ENCODE data around the gene CHD9. TPM values are rescaled to one million over a fixed set of nuclear protein-coding genes. Genes with fewer than 3 reads are reported as not detected.

Gene CHD9
- polyA plus RNA-seq, 1 donor, result 32.7 TPM

- H3K36me3 ChIP-seq (ENCODE audit: control insufficient read depth, insufficient read depth, low read length), result no peaks in the 10 kb centered on the region
- H3K27me3 ChIP-seq (ENCODE audit: control insufficient read depth, insufficient read depth, low read length), result no peaks in the 10 kb centered on the region
- DNase-seq, result no peak
- no peaks in the 10 kb centered on the region for H3K9me3 ChIP-seq (ENCODE audit: control insufficient read depth, low read depth, low read length)
- WGBS (ENCODE audit: insufficient coverage, low lambda C conversion rate), result 100% methylated on average over 1 of the region's 5 CpGs
- H3K4me3 ChIP-seq (ENCODE audit: low read length), result no peak overlapping the region
- H3K27ac ChIP-seq (ENCODE audit: low read length), result peak overlapping the region; percentile 93
- peaks cover 29% of the 10 kb centered on the region for H3K4me1 ChIP-seq (ENCODE audit: control insufficient read depth, insufficient read depth, low read length)
These were observed 38.5 kb downstream of the CHD9 start for GRCh38 chr16:53093162-53093744.

GRCh38 chr16:53094013-53094630, 39.3 kb downstream of the CHD9 start:
- H3K27ac ChIP-seq (ENCODE audit: low read length), result peak overlapping the region; percentile 93
- H3K4me1 ChIP-seq (ENCODE audit: control insufficient read depth, insufficient read depth, low read length), result peaks cover 37% of the 10 kb centered on the region
- no peaks in the 10 kb centered on the region for H3K36me3 ChIP-seq (ENCODE audit: control insufficient read depth, insufficient read depth, low read length)
- H3K27me3 ChIP-seq (ENCODE audit: control insufficient read depth, insufficient read depth, low read length), result no peaks in the 10 kb centered on the region
- no peak overlapping the region for H3K4me3 ChIP-seq (ENCODE audit: low read length)
- WGBS (ENCODE audit: insufficient coverage, low lambda C conversion rate), result 15% methylated on average over 3 of the region's 10 CpGs
- H3K9me3 ChIP-seq (ENCODE audit: control insufficient read depth, low read depth, low read length), result no peaks in the 10 kb centered on the region
- peak; percentile 59 to 89 for DNase-seq

- Histone ChIP-seq H3K36me3 (ENCODE audit: control insufficient read depth, insufficient read depth, low read length) (no peaks in the 10 kb centered on the region), H3K27ac (ENCODE audit: low read length) (no peak overlapping the region), H3K9me3 (ENCODE audit: control insufficient read depth, low read depth, low read length) (no peaks in the 10 kb centered on the region), H3K27me3 (ENCODE audit: control insufficient read depth, insufficient read depth, low read length) (no peaks in the 10 kb centered on the region), H3K4me3 (ENCODE audit: low read length) (no peak overlapping the region), H3K4me1 (ENCODE audit: control insufficient read depth, insufficient read depth, low read length) (peaks cover 41% of the 10 kb centered on the region)
- no peak for DNase-seq
- 86% methylated on average over 1 of the region's 4 CpGs for WGBS (ENCODE audit: insufficient coverage, low lambda C conversion rate)
These were observed 42.4 kb downstream of the CHD9 start for GRCh38 chr16:53097190-53097589.

GRCh38 chr16:53098526-53099317, 43.9 kb downstream of the CHD9 start:
- WGBS (ENCODE audit: insufficient coverage, low lambda C conversion rate), result no CpG with 5 or more reads among the region's 16 CpGs
- Histone ChIP-seq H3K4me1 (ENCODE audit: control insufficient read depth, insufficient read depth, low read length) (peaks cover 32% of the 10 kb centered on the region), H3K36me3 (ENCODE audit: control insufficient read depth, insufficient read depth, low read length) (no peaks in the 10 kb centered on the region), H3K4me3 (ENCODE audit: low read length) (peak overlapping the region; percentile 39), H3K9me3 (ENCODE audit: control insufficient read depth, low read depth, low read length) (no peaks in the 10 kb centered on the region), H3K27ac (ENCODE audit: low read length) (peak overlapping the region; percentile 90), H3K27me3 (ENCODE audit: control insufficient read depth, insufficient read depth, low read length) (no peaks in the 10 kb centered on the region)
- DNase-seq, result peak; percentile 66 to 77

GRCh38 chr16:53099318-53100130, 44.7 kb downstream of the CHD9 start:
- Histone ChIP-seq H3K4me3 (ENCODE audit: low read length) (peak overlapping the region; percentile 39), H3K4me1 (ENCODE audit: control insufficient read depth, insufficient read depth, low read length) (peaks cover 24% of the 10 kb centered on the region), H3K9me3 (ENCODE audit: control insufficient read depth, low read depth, low read length) (no peaks in the 10 kb centered on the region), H3K36me3 (ENCODE audit: control insufficient read depth, insufficient read depth, low read length) (no peaks in the 10 kb centered on the region), H3K27ac (ENCODE audit: low read length) (peak overlapping the region; percentile 90), H3K27me3 (ENCODE audit: control insufficient read depth, insufficient read depth, low read length) (no peaks in the 10 kb centered on the region)
- peak; percentile 96 to 99 for DNase-seq
- WGBS (ENCODE audit: insufficient coverage, low lambda C conversion rate), result no CpG with 5 or more reads among the region's 26 CpGs

GRCh38 chr16:53100131-53100748, 45.4 kb downstream of the CHD9 start:
- Histone ChIP-seq H3K27me3 (ENCODE audit: control insufficient read depth, insufficient read depth, low read length) (no peaks in the 10 kb centered on the region), H3K27ac (ENCODE audit: low read length) (peak overlapping the region; percentile 90), H3K4me3 (ENCODE audit: low read length) (peak overlapping the region; percentile 39), H3K9me3 (ENCODE audit: control insufficient read depth, low read depth, low read length) (no peaks in the 10 kb centered on the region), H3K36me3 (ENCODE audit: control insufficient read depth, insufficient read depth, low read length) (no peaks in the 10 kb centered on the region), H3K4me1 (ENCODE audit: control insufficient read depth, insufficient read depth, low read length) (peaks cover 22% of the 10 kb centered on the region)
- no peak for DNase-seq
- no CpG with 5 or more reads among the region's 9 CpGs for WGBS (ENCODE audit: insufficient coverage, low lambda C conversion rate)

GRCh38 chr16:53100889-53101288, 46.1 kb downstream of the CHD9 start:
- Histone ChIP-seq H3K27ac (ENCODE audit: low read length) (peak overlapping the region; percentile 90), H3K9me3 (ENCODE audit: control insufficient read depth, low read depth, low read length) (no peaks in the 10 kb centered on the region), H3K4me1 (ENCODE audit: control insufficient read depth, insufficient read depth, low read length) (peaks cover 22% of the 10 kb centered on the region), H3K36me3 (ENCODE audit: control insufficient read depth, insufficient read depth, low read length) (no peaks in the 10 kb centered on the region), H3K27me3 (ENCODE audit: control insufficient read depth, insufficient read depth, low read length) (no peaks in the 10 kb centered on the region), H3K4me3 (ENCODE audit: low read length) (no peak overlapping the region)
- no peak for DNase-seq
- WGBS (ENCODE audit: insufficient coverage, low lambda C conversion rate), result no CpG with 5 or more reads among the region's 1 CpG

GRCh38 chr16:53103811-53104210, 49.0 kb downstream of the CHD9 start:
- Histone ChIP-seq H3K27ac (ENCODE audit: low read length) (no peak overlapping the region), H3K4me3 (ENCODE audit: low read length) (no peak overlapping the region), H3K27me3 (ENCODE audit: control insufficient read depth, insufficient read depth, low read length) (no peaks in the 10 kb centered on the region), H3K36me3 (ENCODE audit: control insufficient read depth, insufficient read depth, low read length) (no peaks in the 10 kb centered on the region), H3K4me1 (ENCODE audit: control insufficient read depth, insufficient read depth, low read length) (peaks cover 16% of the 10 kb centered on the region), H3K9me3 (ENCODE audit: control insufficient read depth, low read depth, low read length) (no peaks in the 10 kb centered on the region)
- WGBS (ENCODE audit: insufficient coverage, low lambda C conversion rate), result 100% methylated on average over 1 of the region's 4 CpGs
- DNase-seq, result no peak

- WGBS (ENCODE audit: insufficient coverage, low lambda C conversion rate), result no CpG with 5 or more reads among the region's 5 CpGs
- peaks cover 1% of the 10 kb centered on the region for H3K4me1 ChIP-seq (ENCODE audit: control insufficient read depth, insufficient read depth, low read length)
- no peak overlapping the region for H3K4me3 ChIP-seq (ENCODE audit: low read length)
- H3K36me3 ChIP-seq (ENCODE audit: control insufficient read depth, insufficient read depth, low read length), result no peaks in the 10 kb centered on the region
- DNase-seq, result no peak
- H3K27ac ChIP-seq (ENCODE audit: low read length), result no peak overlapping the region
- H3K27me3 ChIP-seq (ENCODE audit: control insufficient read depth, insufficient read depth, low read length), result no peaks in the 10 kb centered on the region
- H3K9me3 ChIP-seq (ENCODE audit: control insufficient read depth, low read depth, low read length), result no peaks in the 10 kb centered on the region
These were observed 50.8 kb downstream of the CHD9 start for GRCh38 chr16:53105565-53105964.
